Effector memory CD4-positive, alpha-beta T cell (primary cell): Measurements from ENCODE around the gene NDUFAF3.
A peak's percentile ranks its signal among the peaks of the same experiment; 100 is the strongest.
"Not testable (repeated sequence)": the region's sequence is repeated elsewhere in the genome, so short reads cannot be mapped to it uniquely, and the experiment has no call there.

ENCODE experiments used
- DNase-seq, 3 donors: peaks; one replicate each; pipeline ENCODE4 v3.0.0-alpha.2; 2020
- H3K27ac ChIP-seq: 2 replicates; pipeline ENCODE4 v1.7.0; 2013; ENCODE audit warnings: mild to moderate bottlenecking, low read length, moderate library complexity; ENCODE audit not compliant: insufficient read depth, poor library complexity, severe bottlenecking
- H3K27me3 ChIP-seq: replicated peaks from 2 replicates; pipeline ENCODE4 v1.7.0; 2013; ENCODE audit warnings: mild to moderate bottlenecking, low read length; ENCODE audit not compliant: insufficient read depth, control insufficient read depth, poor library complexity, severe bottlenecking
- H3K36me3 ChIP-seq: 2 replicates; pipeline ENCODE4 v1.7.0; 2013; ENCODE audit warnings: mild to moderate bottlenecking, low read length, moderate library complexity; ENCODE audit not compliant: control insufficient read depth, insufficient read depth
- H3K4me1 ChIP-seq: 2 replicates; pipeline ENCODE4 v1.7.0; 2013; ENCODE audit warnings: low read length, mild to moderate bottlenecking; ENCODE audit not compliant: control insufficient read depth, insufficient read depth, poor library complexity, severe bottlenecking
- H3K4me3 ChIP-seq: 2 replicates; pipeline ENCODE4 v1.7.0; 2013; ENCODE audit warnings: low read length, low read depth, mild to moderate bottlenecking; ENCODE audit not compliant: insufficient read depth, poor library complexity, severe bottlenecking
- H3K9me3 ChIP-seq: 2 replicates; pipeline ENCODE4 v1.7.0; 2013; ENCODE audit warnings: mild to moderate bottlenecking, low read length, moderate library complexity; ENCODE audit not compliant: control insufficient read depth

The NDUFAF3 gene

GRCh38 chr3:48999085-48999858 lies 22.6 kb upstream of the NDUFAF3 start:
- Histone ChIP-seq H3K27ac (no peak overlapping the region), H3K36me3 (peaks cover 4% of the 10 kb centered on the region), H3K4me3 (no peak overlapping the region), H3K27me3 (no peaks in the 10 kb centered on the region), H3K9me3 (no peaks in the 10 kb centered on the region), H3K4me1 (no peaks in the 10 kb centered on the region)
- no peak for DNase-seq

GRCh38 chr3:49001155-49001554 lies 20.8 kb upstream of the NDUFAF3 start:
- Histone ChIP-seq H3K27ac (no peak overlapping the region), H3K9me3 (no peaks in the 10 kb centered on the region), H3K4me1 (peaks cover 2% of the 10 kb centered on the region), H3K27me3 (no peaks in the 10 kb centered on the region), H3K4me3 (no peak overlapping the region), H3K36me3 (peaks cover 4% of the 10 kb centered on the region)
- no peak for DNase-seq

GRCh38 chr3:49004352-49005302 lies 17.3 kb upstream of the NDUFAF3 start:
- Histone ChIP-seq H3K9me3 (no peaks in the 10 kb centered on the region), H3K4me3 (no peak overlapping the region), H3K27ac (no peak overlapping the region), H3K27me3 (no peaks in the 10 kb centered on the region), H3K4me1 (peaks cover 16% of the 10 kb centered on the region), H3K36me3 (no peaks in the 10 kb centered on the region)
- no peak for DNase-seq

GRCh38 chr3:49005303-49005680 lies 16.6 kb upstream of the NDUFAF3 start:
- Histone ChIP-seq H3K27ac (no peak overlapping the region), H3K4me1 (peaks cover 16% of the 10 kb centered on the region), H3K27me3 (no peaks in the 10 kb centered on the region), H3K36me3 (no peaks in the 10 kb centered on the region), H3K9me3 (no peaks in the 10 kb centered on the region), H3K4me3 (no peak overlapping the region)
- no peak for DNase-seq

GRCh38 chr3:49005998-49006397 lies 15.9 kb upstream of the NDUFAF3 start:
- no peak overlapping the region for H3K4me3 ChIP-seq
- H3K27ac ChIP-seq = no peak overlapping the region
- no peaks in the 10 kb centered on the region for H3K36me3 ChIP-seq
- no peaks in the 10 kb centered on the region for H3K9me3 ChIP-seq
- peaks cover 16% of the 10 kb centered on the region for H3K4me1 ChIP-seq
- no peaks in the 10 kb centered on the region for H3K27me3 ChIP-seq
- no peak for DNase-seq

- Histone ChIP-seq H3K4me1 (peaks cover 16% of the 10 kb centered on the region), H3K9me3 (no peaks in the 10 kb centered on the region), H3K27me3 (no peaks in the 10 kb centered on the region), H3K27ac (peak overlapping the region; percentile 89), H3K36me3 (peaks cover 2% of the 10 kb centered on the region), H3K4me3 (peak overlapping the region; percentile 74)
- DNase-seq = no peak
Observed at GRCh38 chr3:49006408-49007067, 15.4 kb upstream of the NDUFAF3 start.

GRCh38 chr3:49007068-49007770 lies 14.7 kb upstream of the NDUFAF3 start, which contains the start of gene WDR6:
TSS of gene WDR6 (plus strand) at chr3:49007391. CDS start at chr3:49007432, 41 bp downstream.
- H3K27ac ChIP-seq = peak within 1 kb of the TSS; percentile 89
- peaks cover 9% of the 10 kb centered on the region for H3K36me3 ChIP-seq
- DNase-seq = peak; percentile 95 to 97 (median 97)
- no peaks in the 10 kb centered on the region for H3K9me3 ChIP-seq
- no peaks in the 10 kb centered on the region for H3K27me3 ChIP-seq
- peaks cover 16% of the 10 kb centered on the region for H3K4me1 ChIP-seq
- H3K4me3 ChIP-seq = peak within 1 kb of the TSS; percentile 74

- peak; percentile 81 to 86 (median 85) for DNase-seq
- Histone ChIP-seq H3K4me3 (peak overlapping the region; percentile 74), H3K4me1 (peaks cover 16% of the 10 kb centered on the region), H3K36me3 (peaks cover 15% of the 10 kb centered on the region), H3K9me3 (no peaks in the 10 kb centered on the region), H3K27ac (peak overlapping the region; percentile 89), H3K27me3 (no peaks in the 10 kb centered on the region)
Observed at GRCh38 chr3:49007771-49008528, 14.0 kb upstream of the NDUFAF3 start.

- not testable (repeated sequence) for H3K27me3 ChIP-seq, H3K27ac ChIP-seq, H3K4me3 ChIP-seq, DNase-seq, H3K9me3 ChIP-seq
- Histone ChIP-seq H3K4me1 (peaks cover 16% of the 10 kb centered on the region), H3K36me3 (peaks cover 22% of the 10 kb centered on the region)
Observed at GRCh38 chr3:49008627-49009026, 13.3 kb upstream of the NDUFAF3 start.
